NCI-H82 treated with DMSO at 0.1 percent for 48 hours (cell line): ENCODE data around the gene FBXO21.
"Not testable (repeated sequence)": the region's sequence is repeated elsewhere in the genome, so short reads cannot be mapped to it uniquely, and the experiment has no call there.

Source experiments
- DNase-seq: peaks from one replicate; lab custom pipeline; 2025; ENCODE audit not compliant: unreplicated experiment; lab: John Stamatoyannopoulos, UW

Gene FBXO21

GRCh38 chr12:117202556-117202955, 12.3 kb upstream of the FBXO21 start:
- no peak for DNase-seq

- DNase-seq, result no peak
These were observed 11.8 kb upstream of the FBXO21 start for GRCh38 chr12:117202033-117202432.

- DNase-seq, result not testable (repeated sequence)
These were observed 9.9 kb upstream of the FBXO21 start for GRCh38 chr12:117199956-117200744.

- not testable (repeated sequence) for DNase-seq
These were observed 6.1 kb upstream of the FBXO21 start for GRCh38 chr12:117196334-117196733.

- DNase-seq, result not testable (repeated sequence)
These were observed 4.8 kb upstream of the FBXO21 start for GRCh38 chr12:117195027-117195426.

GRCh38 chr12:117193903-117194302, 3.6 kb upstream of the FBXO21 start:
- DNase-seq, result no peak

- not testable (repeated sequence) for DNase-seq
These were observed 2.3 kb upstream of the FBXO21 start for GRCh38 chr12:117192581-117192980.

- DNase-seq, result no peak
These were observed 1.8 kb upstream of the FBXO21 start for GRCh38 chr12:117192057-117192456.

- DNase-seq, result no peak
These were observed 503 bp downstream of the FBXO21 start for GRCh38 chr12:117189725-117190209.

GRCh38 chr12:117188961-117189724, 1.1 kb downstream of the FBXO21 start:
- no peak for DNase-seq

GRCh38 chr12:117188121-117188665, 2.1 kb downstream of the FBXO21 start:
- no peak for DNase-seq

GRCh38 chr12:117187421-117187820, 2.8 kb downstream of the FBXO21 start:
- no peak for DNase-seq

- no peak for DNase-seq
These were observed 7.4 kb downstream of the FBXO21 start for GRCh38 chr12:117182866-117183265.

- DNase-seq, result not testable (repeated sequence)
These were observed 8.8 kb downstream of the FBXO21 start for GRCh38 chr12:117181468-117181843.

GRCh38 chr12:117180758-117181467, 9.4 kb downstream of the FBXO21 start:
- no peak for DNase-seq

GRCh38 chr12:117178745-117179144, 11.5 kb downstream of the FBXO21 start:
- DNase-seq, result no peak

- DNase-seq, result no peak
These were observed 12.0 kb downstream of the FBXO21 start for GRCh38 chr12:117178301-117178700.

- DNase-seq, result no peak
These were observed 18.1 kb downstream of the FBXO21 start for GRCh38 chr12:117172168-117172567.

- no peak for DNase-seq
These were observed 18.6 kb downstream of the FBXO21 start for GRCh38 chr12:117171499-117172162.

- no peak for DNase-seq
These were observed 20.7 kb downstream of the FBXO21 start for GRCh38 chr12:117169548-117169947.

- no peak for DNase-seq
These were observed 21.3 kb downstream of the FBXO21 start for GRCh38 chr12:117168976-117169375.
